ENCODE measurements around the gene BAZ2A. TPM values are rescaled to one million over a fixed set of nuclear protein-coding genes. Genes with fewer than 3 reads are reported as not detected.

Gene BAZ2A
- 10 to 100 TPM; 40.5 to 65.8 (median 55.4) TPM for total RNA-seq

DNA sequence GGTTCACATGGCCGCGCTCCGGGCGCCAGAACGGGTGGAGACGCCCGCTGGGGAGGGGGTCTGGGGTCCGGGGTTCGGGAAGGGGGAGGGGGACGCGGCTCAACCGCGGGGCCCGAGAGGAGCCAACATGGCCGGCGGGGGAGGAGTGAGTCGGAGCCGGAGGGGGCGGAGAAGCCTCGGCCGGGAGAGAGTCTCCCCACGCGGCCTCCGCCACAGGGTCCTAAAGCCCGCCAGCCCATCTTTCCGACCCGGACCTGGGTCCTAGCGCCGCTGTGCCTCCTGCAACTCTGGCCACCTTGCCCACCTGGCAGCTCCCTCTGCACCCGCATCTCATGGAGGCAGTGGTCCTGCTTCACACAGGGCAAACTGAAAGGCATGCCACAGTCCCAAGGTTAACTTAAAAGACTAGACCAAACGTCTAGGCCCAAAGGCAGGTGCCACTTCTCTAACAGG, at the start of gene BAZ2A:
Gene BAZ2A (minus strand): TSS at position 147 of the 453 bp plus-strand sequence. CDS start 12,796 bp downstream, outside the sequence.
- peaks cover 71% of the 10 kb centered on the region in 2 donors for H3K4me1 ChIP-seq
- intact Hi-C loops (cut with DNase I; ENCODE audit: low total_unique reads) (loop anchor here (2.0 to 10.0 kb wide), 5 partner anchors 109 to 905 kb away; partner anchors contain the start of genes CD63, COQ10A, DDIT3 and MBD6), in situ Hi-C loops (cut with MboI; ENCODE audit: low sequenced_read_pairs in 4 of 4) (loop anchor here in 2 of 4 donors (10.0 to 25.0 kb wide), 2 partner anchors 95 to 882 kb away; partner anchors contain the start of genes DDIT3 (in 1 of the 2), MBD6 (in 1 of the 2) and NACA (in 1 of the 2))

DNA sequence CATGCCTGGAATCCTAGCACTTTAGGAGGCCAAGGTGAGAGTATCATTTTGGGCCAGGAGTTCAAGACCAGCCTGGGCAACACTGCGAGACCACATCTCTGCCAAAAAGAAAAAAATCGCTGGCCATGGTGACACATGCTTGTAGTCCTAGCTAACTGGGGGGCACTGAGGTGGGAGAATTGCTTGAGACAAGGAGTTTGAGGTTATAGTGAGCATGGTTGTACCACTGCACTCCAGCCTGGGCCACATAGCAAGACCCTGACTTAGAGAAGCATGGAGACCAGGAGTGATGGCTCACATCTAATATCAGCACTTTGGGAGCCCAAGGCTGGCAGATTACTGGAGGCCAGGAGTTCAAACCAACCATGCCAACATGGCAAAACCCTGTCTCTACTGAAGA, 48.7 kb upstream of the BAZ2A start:
- Histone ChIP-seq H3K36me3 (no peaks in the 10 kb centered on the region), H3K27ac (peak overlapping the region in 3 of 4 donors; percentile 16 to 99 (median 42)), H3K27me3 (no peaks in the 10 kb centered on the region), H3K4me1 (peaks cover 59% of the 10 kb centered on the region in 2 donors), H3K9me3 (no peaks in the 10 kb centered on the region), H3K4me3 (no peak overlapping the region)
- intact Hi-C loops (cut with DNase I; ENCODE audit: low total_unique reads), result no loop called here
- in situ Hi-C loops (cut with MboI; ENCODE audit: low sequenced_read_pairs in 4 of 4), result no loop called here
- no peak for ATAC-seq
- TF ChIP-seq, protein P1, sequence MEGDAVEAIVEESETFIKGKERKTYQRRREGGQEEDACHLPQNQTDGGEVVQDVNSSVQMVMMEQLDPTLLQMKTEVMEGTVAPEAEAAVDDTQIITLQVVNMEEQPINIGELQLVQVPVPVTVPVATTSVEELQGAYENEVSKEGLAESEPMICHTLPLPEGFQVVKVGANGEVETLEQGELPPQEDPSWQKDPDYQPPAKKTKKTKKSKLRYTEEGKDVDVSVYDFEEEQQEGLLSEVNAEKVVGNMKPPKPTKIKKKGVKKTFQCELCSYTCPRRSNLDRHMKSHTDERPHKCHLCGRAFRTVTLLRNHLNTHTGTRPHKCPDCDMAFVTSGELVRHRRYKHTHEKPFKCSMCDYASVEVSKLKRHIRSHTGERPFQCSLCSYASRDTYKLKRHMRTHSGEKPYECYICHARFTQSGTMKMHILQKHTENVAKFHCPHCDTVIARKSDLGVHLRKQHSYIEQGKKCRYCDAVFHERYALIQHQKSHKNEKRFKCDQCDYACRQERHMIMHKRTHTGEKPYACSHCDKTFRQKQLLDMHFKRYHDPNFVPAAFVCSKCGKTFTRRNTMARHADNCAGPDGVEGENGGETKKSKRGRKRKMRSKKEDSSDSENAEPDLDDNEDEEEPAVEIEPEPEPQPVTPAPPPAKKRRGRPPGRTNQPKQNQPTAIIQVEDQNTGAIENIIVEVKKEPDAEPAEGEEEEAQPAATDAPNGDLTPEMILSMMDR (IDR thresholded peaks at IDR 0.05 in 4 of 5, conservative IDR thresholded peaks at IDR 0.05 in 1 of 5), result no peak
- TF ChIP-seq POLR2A (IDR thresholded peaks at IDR 0.05), result no peak
- DNase-seq, result peak in 1 of 2 donors; percentile 5

More for the DNA sequence above, at the start of gene BAZ2A:
- Histone ChIP-seq H3K36me3 (peaks cover 0 to 7% of the 10 kb centered on the region in 2 donors), H3K4me3 (peak within 1 kb of the TSS; percentile 95 to 100 (median 99)), H3K27ac (peak within 1 kb of the TSS; percentile 96 to 100 (median 98)), H3K9me3 (no peaks in the 10 kb centered on the region), H3K27me3 (no peaks in the 10 kb centered on the region)
- peak; percentile 85 to 86 for DNase-seq
- TF ChIP-seq, protein P1 (IDR thresholded peaks at IDR 0.05 in 4 of 5, conservative IDR thresholded peaks at IDR 0.05 in 1 of 5), result no peak
- peak; percentile 31 to 45 for TF ChIP-seq POLR2A (IDR thresholded peaks at IDR 0.05)
- peak; percentile 64 for ATAC-seq

DNA sequence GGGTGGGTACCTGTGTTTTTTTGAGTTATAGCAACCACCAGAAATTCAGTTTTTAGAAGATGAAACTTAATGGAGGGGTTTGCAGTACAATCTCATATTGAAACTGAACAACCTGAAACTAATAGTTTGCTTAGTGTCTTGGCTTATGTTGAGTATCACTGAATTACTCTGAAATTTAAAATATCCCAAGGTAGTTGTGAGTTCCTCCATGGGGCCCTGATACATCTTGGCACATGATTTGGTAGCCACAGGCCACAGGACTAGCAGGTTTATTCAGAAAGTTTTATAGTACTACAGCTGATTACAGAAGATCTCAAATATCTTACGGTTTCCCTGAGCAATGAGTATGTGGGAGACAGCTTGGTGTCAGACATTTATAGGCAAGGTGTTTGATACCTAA, 47.6 kb upstream of the BAZ2A start:
- peaks cover 0 to 1% of the 10 kb centered on the region in 2 donors for H3K36me3 ChIP-seq
- H3K27ac ChIP-seq, result peak overlapping the region in 1 of 4 donors; percentile 4
- in situ Hi-C loops (cut with MboI; ENCODE audit: low sequenced_read_pairs in 4 of 4) (no loop called here), intact Hi-C loops (cut with DNase I; ENCODE audit: low total_unique reads) (no loop called here)
- H3K27me3 ChIP-seq, result no peaks in the 10 kb centered on the region
- H3K4me1 ChIP-seq, result peaks cover 53 to 63% of the 10 kb centered on the region in 2 donors
- DNase-seq (no peak), ATAC-seq (no peak)
- no peaks in the 10 kb centered on the region for H3K9me3 ChIP-seq
- H3K4me3 ChIP-seq, result no peak overlapping the region
- TF ChIP-seq POLR2A (IDR thresholded peaks at IDR 0.05), result no peak
- TF ChIP-seq, protein P1 (IDR thresholded peaks at IDR 0.05 in 4 of 5, conservative IDR thresholded peaks at IDR 0.05 in 1 of 5), result no peak

DNA sequence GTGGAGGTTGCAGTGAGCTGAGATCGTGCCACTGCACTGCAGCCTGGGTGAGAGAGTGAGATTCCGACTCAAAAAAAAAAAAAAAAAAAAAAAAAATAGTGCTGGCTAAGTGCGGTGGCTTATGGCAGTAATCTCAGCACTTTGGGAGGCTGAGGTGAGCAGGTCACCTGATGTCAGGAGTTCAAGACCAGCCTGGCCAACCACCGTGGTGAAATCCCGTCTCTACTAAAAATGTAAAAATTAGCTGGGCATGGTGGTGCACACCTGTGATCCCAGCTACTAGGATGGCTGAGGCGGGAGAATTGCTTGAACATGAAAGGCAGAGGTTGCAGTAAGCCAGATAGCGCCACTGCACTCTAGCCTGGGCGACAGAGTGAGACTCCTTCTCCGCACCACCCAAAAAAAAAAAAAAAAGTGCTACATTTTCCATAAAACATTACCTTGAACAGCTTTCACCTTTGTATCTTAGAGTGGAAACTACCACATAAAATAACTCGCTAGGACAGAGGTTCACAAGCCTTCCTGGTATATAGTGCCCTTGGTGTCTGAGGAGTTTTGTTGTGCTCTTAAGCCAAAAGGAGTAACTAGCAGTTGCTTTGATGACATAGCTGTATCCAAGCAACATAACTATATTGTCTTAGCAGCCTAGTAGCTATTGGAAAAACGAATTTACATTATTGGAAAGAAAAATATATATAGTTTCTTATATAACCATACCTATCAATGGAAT, 46.9 kb upstream of the BAZ2A start:
- Histone ChIP-seq H3K27me3 (no peaks in the 10 kb centered on the region), H3K27ac (peak overlapping the region in 1 of 4 donors; percentile 4), H3K36me3 (peaks cover 0 to 8% of the 10 kb centered on the region in 2 donors), H3K9me3 (no peaks in the 10 kb centered on the region), H3K4me3 (no peak overlapping the region), H3K4me1 (peaks cover 47 to 64% of the 10 kb centered on the region in 2 donors)
- in situ Hi-C loops (cut with MboI; ENCODE audit: low sequenced_read_pairs in 4 of 4) (no loop called here), intact Hi-C loops (cut with DNase I; ENCODE audit: low total_unique reads) (no loop called here)
- peak in 1 of 2 donors; percentile 3 for DNase-seq
- TF ChIP-seq, protein P1 (IDR thresholded peaks at IDR 0.05 in 4 of 5, conservative IDR thresholded peaks at IDR 0.05 in 1 of 5), result no peak
- no peak for TF ChIP-seq POLR2A (IDR thresholded peaks at IDR 0.05)
- ATAC-seq, result no peak
